LoVo (cell line): ENCODE data around the gene B9D1.
"Not testable (repeated sequence)": the region's sequence is repeated elsewhere in the genome, so short reads cannot be mapped to it uniquely, and the experiment has no call there.

Source experiments
- DNase-seq: peaks from one replicate; pipeline ENCODE4 v3.0.0-alpha.2; 2016; ENCODE audit warnings: low spot score

Gene B9D1

GRCh38 chr17:19359151-19359550 lies 3.4 kb downstream of the B9D1 start:
- no peak for DNase-seq

DNA sequence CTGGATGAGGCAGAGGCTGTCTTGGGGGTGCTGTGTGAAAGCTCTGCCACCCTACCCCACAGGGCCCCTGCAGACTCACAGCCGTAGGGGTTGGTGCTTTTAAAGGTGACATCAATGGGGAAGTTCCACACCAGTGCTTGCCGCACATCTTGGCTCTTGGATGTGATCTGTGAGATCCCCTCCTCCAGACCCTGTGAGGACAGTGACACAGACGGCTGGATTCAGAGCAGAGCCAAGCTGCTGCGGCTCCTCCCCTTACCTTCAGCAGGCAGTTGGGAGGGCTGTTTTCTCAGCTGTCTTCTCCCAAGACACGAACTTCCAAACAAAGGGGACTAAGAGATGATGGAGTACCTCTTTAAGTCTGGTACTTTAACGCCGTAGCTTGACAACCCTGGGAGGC lies 4.8 kb downstream of the B9D1 start:
- no peak for DNase-seq

DNA sequence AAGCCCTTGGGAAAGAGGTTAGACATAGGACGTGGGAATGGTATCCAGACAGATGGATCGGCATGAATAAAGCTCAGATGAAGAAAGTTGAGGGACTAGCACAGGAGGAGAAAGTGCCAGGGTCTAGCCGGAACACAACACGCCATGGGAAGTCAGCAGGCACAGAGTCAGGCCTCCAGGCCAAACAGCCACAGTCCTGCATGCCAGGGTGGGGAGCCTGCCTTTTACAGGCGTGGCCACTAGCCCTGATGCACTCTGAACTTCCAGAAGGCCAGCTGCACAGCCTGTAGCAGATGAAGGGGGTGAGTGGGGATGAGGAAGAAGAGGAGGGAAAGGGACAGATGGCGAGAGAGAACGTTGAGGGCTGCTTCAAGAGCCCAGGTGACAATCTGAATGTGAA lies 5.2 kb downstream of the B9D1 start:
- DNase-seq = no peak

- no peak for DNase-seq
Measured at GRCh38 chr17:19354748-19355147, 7.8 kb downstream of the B9D1 start.

- not testable (repeated sequence) for DNase-seq
Measured at GRCh38 chr17:19353401-19353800, 9.1 kb downstream of the B9D1 start.

DNA sequence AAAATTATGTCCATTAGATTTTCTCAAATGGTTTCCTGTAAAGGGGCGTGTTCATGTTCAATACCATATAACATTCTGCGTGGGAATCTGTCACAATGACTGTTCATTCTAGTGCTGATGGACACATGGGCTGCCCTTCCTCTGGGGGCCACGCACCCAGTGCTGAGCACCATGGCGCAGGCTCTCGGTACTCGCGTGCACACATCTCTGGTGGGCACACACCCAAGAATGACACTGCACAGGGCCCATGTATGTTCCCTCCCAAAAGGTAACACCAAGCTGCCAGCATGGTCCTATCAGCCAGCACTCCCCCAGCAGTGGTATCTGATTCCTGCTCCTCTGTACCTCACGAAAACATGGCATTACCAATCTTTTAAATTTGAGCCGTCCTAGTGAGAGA lies 13.7 kb downstream of the B9D1 start:
- DNase-seq = no peak

- no peak for DNase-seq
Measured at GRCh38 chr17:19348081-19348650, 14.4 kb downstream of the B9D1 start.

GRCh38 chr17:19347323-19348080 lies 15.0 kb downstream of the B9D1 start:
- DNase-seq = no peak

- no peak for DNase-seq
Measured at GRCh38 chr17:19346351-19347255, 15.9 kb downstream of the B9D1 start.

DNA sequence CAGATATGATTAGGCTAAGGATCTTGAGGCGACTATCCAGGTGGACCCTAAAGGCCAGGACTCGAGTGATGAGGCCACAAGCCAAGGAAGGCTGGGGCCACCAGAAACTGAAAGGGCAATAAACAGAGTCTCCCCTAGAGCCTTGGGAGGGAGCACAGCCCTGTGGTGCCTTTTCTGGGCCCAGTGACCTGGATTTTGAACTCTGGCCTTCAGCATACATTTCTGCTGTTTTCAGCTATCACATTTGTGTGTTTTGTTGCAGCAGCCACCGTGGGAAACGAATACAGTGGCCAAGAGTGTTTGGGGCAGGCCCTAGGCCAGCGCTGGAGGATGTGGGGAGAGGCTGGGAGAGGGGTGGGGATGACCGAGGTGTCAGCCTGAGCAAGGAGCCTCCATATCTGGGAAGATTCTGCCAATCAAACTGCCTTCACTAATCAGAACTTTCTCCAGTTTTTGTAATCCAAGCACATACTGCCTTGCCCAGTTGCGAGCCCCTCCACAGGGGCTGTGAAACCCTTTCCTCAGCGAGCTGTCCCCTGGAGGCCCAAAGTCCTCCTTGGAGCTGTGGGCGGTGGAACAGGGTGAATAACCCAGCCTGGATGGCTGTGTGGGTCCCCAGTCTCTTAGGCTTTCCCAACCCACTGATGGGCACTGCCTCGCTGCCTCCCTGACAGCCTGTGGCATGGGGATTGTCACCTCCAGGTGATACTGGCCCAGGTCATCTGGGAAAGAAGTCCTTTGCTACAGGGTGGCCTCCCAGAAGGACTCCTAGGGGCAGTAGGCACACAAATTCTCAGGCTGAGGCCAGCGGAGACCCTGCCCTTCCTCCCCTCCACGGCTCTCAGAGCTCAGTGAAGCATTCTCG lies 16.8 kb downstream of the B9D1 start:
- DNase-seq = no peak

DNA sequence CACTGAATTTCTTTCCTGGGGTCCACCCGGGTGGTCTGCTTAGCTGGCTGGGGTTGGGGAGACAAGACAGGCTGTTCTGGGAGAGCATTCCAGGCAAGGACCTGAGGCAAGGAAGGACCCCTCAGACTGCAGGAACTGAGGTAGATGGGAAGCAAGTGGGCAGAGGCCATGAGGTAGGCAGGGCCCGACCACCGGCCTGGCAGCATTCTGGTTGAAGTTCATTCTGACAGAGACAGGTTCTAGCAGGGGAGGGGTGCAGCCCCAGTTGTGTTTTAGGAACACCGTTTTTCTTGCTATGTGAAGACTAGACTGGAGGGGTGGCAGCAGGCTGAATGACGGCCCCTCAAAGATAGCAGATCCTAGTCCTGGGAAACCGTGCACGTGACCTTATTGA lies 17.5 kb downstream of the B9D1 start:
- DNase-seq = no peak

DNA sequence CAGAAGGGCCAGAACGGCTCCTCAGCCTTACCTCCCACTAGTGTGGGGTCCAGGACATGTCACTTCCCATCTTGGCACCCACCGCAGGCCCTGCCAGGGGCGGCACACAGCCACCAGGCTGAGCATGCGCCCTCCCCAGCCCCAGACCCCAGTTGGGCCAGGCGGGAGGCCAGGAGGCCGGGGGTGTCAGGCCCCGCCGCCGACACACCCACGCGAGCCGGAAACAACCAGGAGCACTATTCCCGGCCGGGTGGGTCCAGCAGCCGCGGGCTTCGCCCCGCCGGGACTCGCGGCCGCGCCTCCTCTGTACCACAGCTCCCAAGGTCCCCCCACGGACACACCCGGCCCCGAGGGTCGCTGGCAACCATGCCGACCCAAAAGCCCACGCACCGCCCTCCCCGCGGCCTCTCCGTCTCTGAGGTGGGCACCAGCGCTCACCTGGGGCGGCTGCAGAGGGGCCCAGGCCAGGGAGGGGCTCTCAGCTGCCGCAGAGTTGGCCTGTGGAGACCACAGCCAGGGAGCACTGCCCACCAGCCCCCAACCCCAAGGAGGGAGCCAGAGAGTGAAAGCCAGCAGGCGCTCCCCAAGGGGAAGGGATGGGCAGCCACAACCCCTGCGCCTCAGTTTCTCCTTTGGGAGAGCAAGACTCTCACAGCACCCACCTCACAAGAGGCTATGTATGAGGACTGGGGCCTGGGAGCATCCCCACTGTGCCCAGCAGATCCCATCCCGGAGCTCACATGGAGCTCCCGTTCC lies 18.0 kb downstream of the B9D1 start:
- no peak for DNase-seq

DNA sequence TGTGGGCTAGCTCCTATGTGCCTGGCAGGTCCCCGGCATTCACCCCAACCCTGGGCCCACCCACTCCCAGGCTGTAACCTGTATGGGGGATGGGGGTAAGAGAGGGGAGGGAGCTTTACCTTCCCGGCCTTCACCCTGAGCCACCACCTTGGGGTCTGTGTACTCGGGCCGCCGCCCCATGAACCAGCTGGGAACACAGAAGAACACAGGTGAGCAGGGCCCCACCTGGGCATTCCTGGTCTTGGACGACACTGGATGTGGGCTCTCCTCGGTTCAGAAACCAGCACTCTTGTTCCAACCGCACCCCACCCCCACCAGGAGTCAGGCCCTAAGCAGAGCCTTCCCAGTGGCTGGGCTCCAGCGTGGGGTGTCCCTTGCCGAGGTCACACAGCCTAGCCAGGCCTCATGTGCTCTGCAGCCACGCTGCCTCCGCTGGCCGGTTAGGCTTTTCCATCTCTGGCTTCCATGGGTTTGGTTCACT lies 18.8 kb downstream of the B9D1 start:
- no peak for DNase-seq

DNA sequence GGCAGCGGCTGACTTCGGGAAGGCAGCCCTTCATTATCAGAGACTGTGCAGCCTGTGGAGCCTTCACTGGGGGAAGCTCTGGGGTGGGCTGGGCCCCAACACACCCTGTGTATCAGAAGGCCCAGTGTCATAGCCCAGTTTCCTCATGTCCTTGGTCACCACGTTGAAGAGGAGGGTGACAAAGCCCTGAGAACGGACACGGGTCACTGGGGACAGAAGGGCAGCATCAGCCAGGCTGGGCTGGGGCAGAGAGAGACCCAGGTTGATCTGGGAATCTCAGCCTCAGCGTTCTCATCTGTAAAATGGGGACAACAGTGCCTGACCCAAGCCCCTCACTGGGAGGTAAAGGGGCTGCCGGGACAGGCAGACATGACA lies 19.3 kb downstream of the B9D1 start:
- DNase-seq = no peak

- no peak for DNase-seq
Measured at GRCh38 chr17:19342611-19343255, 19.8 kb downstream of the B9D1 start.

GRCh38 chr17:19341641-19342610 lies 20.6 kb downstream of the B9D1 start:
- DNase-seq = no peak

DNA sequence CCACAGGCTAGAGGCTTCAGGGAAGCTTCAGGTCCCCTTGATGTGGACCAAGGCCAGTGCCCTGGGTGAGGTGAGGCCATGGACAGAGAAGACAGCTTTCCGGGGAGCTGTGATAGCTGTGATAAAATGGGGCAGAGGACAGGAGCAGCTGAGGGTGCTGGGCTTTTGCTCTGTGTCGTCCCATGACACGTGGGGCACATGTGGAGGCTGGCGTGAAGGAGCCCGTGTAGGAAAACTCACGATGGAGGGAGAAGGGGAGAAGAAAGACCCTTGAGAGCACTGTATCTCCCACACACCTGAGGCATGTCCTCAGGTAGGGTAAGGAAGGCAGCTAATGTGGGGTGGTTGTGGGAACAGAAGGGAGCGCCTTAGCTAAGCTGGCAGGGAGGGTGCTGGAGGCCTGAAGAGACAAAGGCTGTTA lies 21.3 kb downstream of the B9D1 start:
- DNase-seq = no peak

DNA sequence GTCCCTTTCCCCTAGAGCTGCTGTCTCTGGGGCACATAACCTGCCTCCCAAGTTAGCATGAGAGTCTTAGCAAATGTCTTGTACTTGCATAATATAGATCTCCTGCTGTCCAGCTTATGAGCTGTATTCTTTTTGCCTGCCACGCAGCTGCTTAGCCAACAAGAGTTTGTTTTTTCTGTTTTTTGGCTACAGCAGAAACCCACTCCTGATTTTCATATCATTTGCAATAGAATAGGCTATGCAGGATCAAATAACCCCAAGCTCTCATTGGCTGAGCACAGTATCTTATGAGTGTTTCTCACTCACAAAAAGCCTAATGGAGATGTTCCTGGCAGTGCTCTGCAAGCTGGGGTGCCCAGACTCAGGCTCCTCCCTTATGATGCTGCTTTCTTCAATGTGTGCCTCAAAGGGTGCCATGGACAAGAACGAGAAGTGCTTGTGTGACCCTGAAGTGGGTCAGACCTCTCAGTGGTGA lies 23.1 kb downstream of the B9D1 start:
- no peak for DNase-seq
